ENCODE measurements around the gene PSD4.

PSD4 gene

DNA sequence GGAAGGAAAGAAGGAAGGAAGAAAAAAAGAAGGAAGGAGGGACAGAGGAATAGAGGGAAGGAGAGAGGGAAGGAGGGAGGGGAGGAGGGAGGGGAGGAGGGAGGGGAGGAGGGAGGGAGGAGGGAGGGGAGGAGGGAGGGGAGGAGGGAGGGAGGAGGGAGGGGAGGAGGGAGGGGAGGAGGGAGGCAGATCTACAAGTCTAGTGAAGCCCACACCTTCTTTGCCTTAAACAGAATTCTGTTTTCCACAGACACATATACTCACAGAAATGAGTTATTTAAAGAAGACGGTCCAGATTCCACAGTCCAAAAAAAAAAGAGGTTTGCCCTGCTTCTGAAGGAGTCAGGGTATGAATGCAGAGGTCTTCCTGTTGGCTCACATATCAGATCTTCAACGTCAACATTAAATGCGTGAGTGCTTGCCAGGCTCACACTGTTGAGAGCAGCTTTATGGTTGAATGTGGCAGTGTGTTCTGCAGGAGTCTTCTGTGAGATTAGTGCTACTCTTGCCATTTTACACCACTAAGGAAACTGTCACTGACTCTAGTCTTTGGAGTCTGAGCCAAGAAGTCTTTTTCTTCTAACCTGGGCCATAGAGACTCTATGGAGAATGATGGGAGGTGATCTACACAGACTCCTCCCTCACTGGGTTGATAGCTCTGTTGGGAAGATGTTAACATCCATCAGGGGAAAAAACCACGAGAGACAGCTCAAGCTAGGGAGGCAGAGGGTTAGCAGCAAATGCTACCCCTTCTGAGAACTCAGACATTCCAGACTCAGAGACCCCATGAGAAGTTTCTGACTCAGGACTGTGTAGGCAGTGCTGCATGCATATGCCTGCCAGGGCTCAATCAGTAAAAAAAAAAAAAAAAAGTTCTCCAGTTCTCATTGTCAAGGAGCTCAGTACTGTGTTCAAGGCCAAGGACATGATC lies 81.6 kb downstream of the PSD4 start:
- TF ChIP-seq, protein P1, sequence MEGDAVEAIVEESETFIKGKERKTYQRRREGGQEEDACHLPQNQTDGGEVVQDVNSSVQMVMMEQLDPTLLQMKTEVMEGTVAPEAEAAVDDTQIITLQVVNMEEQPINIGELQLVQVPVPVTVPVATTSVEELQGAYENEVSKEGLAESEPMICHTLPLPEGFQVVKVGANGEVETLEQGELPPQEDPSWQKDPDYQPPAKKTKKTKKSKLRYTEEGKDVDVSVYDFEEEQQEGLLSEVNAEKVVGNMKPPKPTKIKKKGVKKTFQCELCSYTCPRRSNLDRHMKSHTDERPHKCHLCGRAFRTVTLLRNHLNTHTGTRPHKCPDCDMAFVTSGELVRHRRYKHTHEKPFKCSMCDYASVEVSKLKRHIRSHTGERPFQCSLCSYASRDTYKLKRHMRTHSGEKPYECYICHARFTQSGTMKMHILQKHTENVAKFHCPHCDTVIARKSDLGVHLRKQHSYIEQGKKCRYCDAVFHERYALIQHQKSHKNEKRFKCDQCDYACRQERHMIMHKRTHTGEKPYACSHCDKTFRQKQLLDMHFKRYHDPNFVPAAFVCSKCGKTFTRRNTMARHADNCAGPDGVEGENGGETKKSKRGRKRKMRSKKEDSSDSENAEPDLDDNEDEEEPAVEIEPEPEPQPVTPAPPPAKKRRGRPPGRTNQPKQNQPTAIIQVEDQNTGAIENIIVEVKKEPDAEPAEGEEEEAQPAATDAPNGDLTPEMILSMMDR (IDR thresholded peaks at IDR 0.05; ENCODE audit: extremely low read depth, insufficient read depth, missing control alignments) = no peak
- in situ Hi-C loops (cut with MboI; ENCODE audit: low pct_unique_long_range_greater_than_20kb, low sequenced_read_pairs, unreplicated experiment) = no loop called here
- DNase-seq (ENCODE audit: low spot score) = no peak

DNA sequence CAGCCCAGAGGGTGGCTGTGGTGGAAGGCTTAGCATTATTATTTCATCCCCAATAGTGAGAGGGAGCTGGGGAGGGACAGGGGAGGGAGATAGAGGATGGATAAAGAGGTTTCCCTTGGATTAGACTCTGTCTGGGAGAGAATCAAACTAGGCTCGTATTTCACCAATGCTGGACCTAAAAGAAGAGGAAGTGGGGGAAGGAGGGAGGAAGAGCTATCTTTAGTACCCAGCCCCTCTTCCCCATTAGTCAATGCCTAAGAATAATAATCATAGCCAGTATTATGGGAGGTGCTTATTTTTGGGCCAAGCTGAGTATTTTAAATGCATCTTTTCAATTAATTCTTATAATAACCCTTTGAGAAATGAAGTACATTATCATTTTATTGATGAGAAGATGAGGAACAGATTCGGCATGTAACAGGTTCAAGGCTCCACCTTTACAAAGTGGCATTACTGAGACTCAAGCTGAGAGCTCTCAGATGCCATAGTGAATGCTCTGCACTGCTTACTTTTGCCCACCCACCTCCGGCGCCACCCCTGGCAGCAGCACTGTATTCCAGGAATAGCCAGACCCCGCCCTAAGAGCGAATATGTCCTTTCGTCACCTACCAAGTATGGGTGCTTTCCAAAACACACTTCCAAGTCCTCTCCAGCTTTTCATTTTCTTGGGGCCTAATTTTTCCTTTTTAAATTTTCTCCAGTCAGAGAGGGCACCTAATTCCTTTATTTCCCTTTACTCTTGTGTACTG lies 83.9 kb downstream of the PSD4 start:
- TF ChIP-seq, protein P1 (IDR thresholded peaks at IDR 0.05; ENCODE audit: extremely low read depth, insufficient read depth, missing control alignments) = no peak
- no peak for DNase-seq (ENCODE audit: low spot score)

DNA sequence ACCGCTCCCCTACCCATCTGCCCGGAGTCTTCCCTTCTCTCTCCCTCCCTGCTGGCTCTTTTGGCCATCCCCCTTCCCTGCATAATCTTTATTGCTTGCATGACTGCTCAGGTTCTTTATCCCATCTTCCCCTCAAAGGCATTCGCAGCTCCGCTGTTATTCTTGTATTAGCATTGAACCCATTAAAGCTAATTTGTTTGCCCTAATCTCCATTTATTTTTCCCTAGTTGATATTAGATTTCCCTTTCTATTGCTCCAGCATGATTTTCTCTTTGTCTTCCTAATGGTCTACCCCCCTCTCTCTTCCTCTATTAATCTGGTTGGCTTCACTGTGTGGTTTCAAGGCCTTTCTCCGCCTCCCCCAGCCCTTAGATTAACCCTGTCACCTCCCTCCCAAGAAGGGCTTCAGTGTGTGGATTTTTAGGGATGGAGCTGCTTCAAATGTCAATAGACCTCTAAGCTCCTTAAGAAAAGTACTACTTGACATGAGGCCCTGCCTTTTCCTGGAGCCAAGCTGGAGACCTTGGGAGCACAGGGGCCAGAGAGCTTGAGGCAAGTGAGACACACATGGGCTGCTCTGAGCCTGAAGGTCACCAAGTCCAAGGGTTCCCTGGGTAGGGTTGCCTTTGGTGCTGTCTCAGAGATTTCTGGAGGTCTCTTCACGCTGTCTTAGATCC lies 84.8 kb downstream of the PSD4 start:
- DNase-seq (ENCODE audit: low spot score) = no peak
- in situ Hi-C loops (cut with MboI; ENCODE audit: low pct_unique_long_range_greater_than_20kb, low sequenced_read_pairs, unreplicated experiment) = no loop called here
- TF ChIP-seq, protein P1 (IDR thresholded peaks at IDR 0.05; ENCODE audit: extremely low read depth, insufficient read depth, missing control alignments) = no peak

More for the DNA sequence above, 83.9 kb downstream of the PSD4 start:
- in situ Hi-C loops (cut with MboI; ENCODE audit: low pct_unique_long_range_greater_than_20kb, low sequenced_read_pairs, unreplicated experiment) = no loop called here
